ENCODE results near the gene CSGALNACT2.

CSGALNACT2 gene

GRCh38 chr10:43125881-43126731, 12.1 kb upstream of the CSGALNACT2 start:
- H3K9me3 Mint-ChIP-seq (ENCODE audit: low read depth): no peaks in the 10 kb centered on the region
- no peaks in the 10 kb centered on the region for H3K27me3 Mint-ChIP-seq
- H3K4me1 Mint-ChIP-seq (ENCODE audit: low read depth): peaks cover 13% of the 10 kb centered on the region
- no peaks in the 10 kb centered on the region for H3K36me3 Mint-ChIP-seq
- H3K4me3 Mint-ChIP-seq: no peak overlapping the region
- no peak overlapping the region for H3K27ac Mint-ChIP-seq

GRCh38 chr10:43126759-43127424, 11.4 kb upstream of the CSGALNACT2 start:
- Mint-ChIP-seq H3K4me3 (no peak overlapping the region), H3K27me3 (no peaks in the 10 kb centered on the region), H3K9me3 (ENCODE audit: low read depth) (no peaks in the 10 kb centered on the region), H3K27ac (no peak overlapping the region), H3K4me1 (ENCODE audit: low read depth) (peaks cover 5% of the 10 kb centered on the region), H3K36me3 (no peaks in the 10 kb centered on the region)

- H3K4me3 Mint-ChIP-seq: no peak overlapping the region
- H3K27me3 Mint-ChIP-seq: no peaks in the 10 kb centered on the region
- no peak overlapping the region for H3K27ac Mint-ChIP-seq
- no peaks in the 10 kb centered on the region for H3K36me3 Mint-ChIP-seq
- no peaks in the 10 kb centered on the region for H3K9me3 Mint-ChIP-seq (ENCODE audit: low read depth)
- H3K4me1 Mint-ChIP-seq (ENCODE audit: low read depth): peaks cover 4% of the 10 kb centered on the region
Measured at GRCh38 chr10:43127442-43127841, 10.8 kb upstream of the CSGALNACT2 start.

- Mint-ChIP-seq H3K36me3 (no peaks in the 10 kb centered on the region), H3K4me1 (ENCODE audit: low read depth) (peaks cover 4% of the 10 kb centered on the region), H3K27me3 (no peaks in the 10 kb centered on the region)
Measured at GRCh38 chr10:43128331-43128730, 9.9 kb upstream of the CSGALNACT2 start.

GRCh38 chr10:43128958-43129706, 9.1 kb upstream of the CSGALNACT2 start:
- peaks cover 4% of the 10 kb centered on the region for H3K4me1 Mint-ChIP-seq (ENCODE audit: low read depth)
- no peaks in the 10 kb centered on the region for H3K27me3 Mint-ChIP-seq
- no peaks in the 10 kb centered on the region for H3K36me3 Mint-ChIP-seq
- H3K4me3 Mint-ChIP-seq: no peak overlapping the region
- no peaks in the 10 kb centered on the region for H3K9me3 Mint-ChIP-seq (ENCODE audit: low read depth)
- no peak overlapping the region for H3K27ac Mint-ChIP-seq

More at GRCh38 chr10:43128331-43128730, 9.9 kb upstream of the CSGALNACT2 start:
- Mint-ChIP-seq H3K27ac (no peak overlapping the region), H3K4me3 (no peak overlapping the region), H3K9me3 (ENCODE audit: low read depth) (no peaks in the 10 kb centered on the region)

- Mint-ChIP-seq H3K9me3 (ENCODE audit: low read depth) (no peaks in the 10 kb centered on the region), H3K27me3 (no peaks in the 10 kb centered on the region), H3K4me3 (no peak overlapping the region), H3K36me3 (no peaks in the 10 kb centered on the region), H3K4me1 (ENCODE audit: low read depth) (peaks cover 4% of the 10 kb centered on the region), H3K27ac (no peak overlapping the region)
Measured at GRCh38 chr10:43130770-43131171, 7.5 kb upstream of the CSGALNACT2 start.

DNA sequence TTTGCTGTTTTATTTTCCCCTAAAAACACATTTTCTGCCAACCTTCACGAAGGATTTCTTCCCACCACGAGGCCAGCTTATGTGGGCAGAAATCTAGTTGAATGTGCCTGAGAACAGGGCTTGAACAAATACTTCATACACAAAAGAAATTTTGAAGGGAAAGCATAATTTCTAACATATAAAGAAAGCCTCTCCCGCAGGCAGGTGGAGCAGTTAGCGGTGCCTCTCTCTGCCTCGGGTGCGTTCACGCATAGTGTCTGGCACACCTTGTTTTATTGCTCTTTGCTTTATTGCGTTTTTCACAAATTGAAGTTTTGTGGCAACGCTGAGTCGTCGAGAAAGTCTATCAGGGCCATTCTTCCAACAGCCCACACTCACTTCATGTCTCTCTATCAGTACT, 7.0 kb upstream of the CSGALNACT2 start:
- Mint-ChIP-seq H3K9me3 (ENCODE audit: low read depth) (no peaks in the 10 kb centered on the region), H3K27me3 (no peaks in the 10 kb centered on the region), H3K4me1 (ENCODE audit: low read depth) (peaks cover 9% of the 10 kb centered on the region), H3K4me3 (no peak overlapping the region), H3K36me3 (no peaks in the 10 kb centered on the region), H3K27ac (no peak overlapping the region)

GRCh38 chr10:43131906-43132305, 6.3 kb upstream of the CSGALNACT2 start:
- no peak overlapping the region for H3K27ac Mint-ChIP-seq
- H3K36me3 Mint-ChIP-seq: no peaks in the 10 kb centered on the region
- H3K4me3 Mint-ChIP-seq: no peak overlapping the region
- H3K9me3 Mint-ChIP-seq (ENCODE audit: low read depth): no peaks in the 10 kb centered on the region
- H3K27me3 Mint-ChIP-seq: no peaks in the 10 kb centered on the region
- H3K4me1 Mint-ChIP-seq (ENCODE audit: low read depth): peaks cover 11% of the 10 kb centered on the region

GRCh38 chr10:43132867-43133787, 5.1 kb upstream of the CSGALNACT2 start:
- no peaks in the 10 kb centered on the region for H3K27me3 Mint-ChIP-seq
- no peak overlapping the region for H3K27ac Mint-ChIP-seq
- H3K36me3 Mint-ChIP-seq: no peaks in the 10 kb centered on the region
- H3K4me1 Mint-ChIP-seq (ENCODE audit: low read depth): peaks cover 15% of the 10 kb centered on the region
- no peak overlapping the region for H3K4me3 Mint-ChIP-seq
- no peaks in the 10 kb centered on the region for H3K9me3 Mint-ChIP-seq (ENCODE audit: low read depth)

DNA sequence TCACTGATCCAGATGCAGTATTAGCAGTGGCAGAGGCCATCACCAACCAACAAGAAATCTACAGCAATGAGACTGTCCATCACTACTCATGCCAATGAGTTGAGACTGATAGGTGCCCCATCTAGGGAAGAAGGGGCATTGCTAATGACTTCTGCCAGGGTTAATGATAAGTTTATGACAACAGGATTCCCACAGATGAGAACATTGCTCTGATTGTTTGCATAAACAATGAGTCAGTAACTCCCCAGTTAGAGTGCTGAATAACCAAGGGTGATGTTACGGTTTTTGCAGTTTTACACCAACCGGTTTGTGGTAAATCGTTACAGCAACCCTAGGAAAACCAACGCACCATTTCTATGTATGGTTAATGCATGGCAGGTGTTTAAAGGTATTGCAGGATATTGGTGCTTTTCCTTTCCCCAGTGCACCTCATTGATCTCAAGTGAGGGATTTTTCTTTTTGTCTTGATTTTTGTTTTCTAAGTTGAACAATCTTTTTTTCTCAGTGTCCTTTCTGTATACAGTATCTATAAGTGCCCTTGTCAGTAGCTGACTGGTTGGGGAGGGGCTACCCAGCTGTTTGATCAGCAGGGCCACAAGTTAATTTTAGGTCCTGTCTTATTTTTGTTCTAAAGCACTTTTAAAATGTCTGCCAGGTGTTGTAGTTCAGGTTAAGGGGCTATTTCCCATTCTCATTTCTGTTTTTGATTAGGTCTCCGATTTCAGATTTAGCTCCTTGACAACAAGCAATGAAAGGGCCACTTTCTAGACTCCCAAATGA, 3.9 kb upstream of the CSGALNACT2 start:
- H3K27ac Mint-ChIP-seq: no peak overlapping the region
- no peak overlapping the region for H3K4me3 Mint-ChIP-seq
- no peaks in the 10 kb centered on the region for H3K36me3 Mint-ChIP-seq
- H3K4me1 Mint-ChIP-seq (ENCODE audit: low read depth): peaks cover 21% of the 10 kb centered on the region
- H3K9me3 Mint-ChIP-seq (ENCODE audit: low read depth): no peaks in the 10 kb centered on the region
- no peaks in the 10 kb centered on the region for H3K27me3 Mint-ChIP-seq

DNA sequence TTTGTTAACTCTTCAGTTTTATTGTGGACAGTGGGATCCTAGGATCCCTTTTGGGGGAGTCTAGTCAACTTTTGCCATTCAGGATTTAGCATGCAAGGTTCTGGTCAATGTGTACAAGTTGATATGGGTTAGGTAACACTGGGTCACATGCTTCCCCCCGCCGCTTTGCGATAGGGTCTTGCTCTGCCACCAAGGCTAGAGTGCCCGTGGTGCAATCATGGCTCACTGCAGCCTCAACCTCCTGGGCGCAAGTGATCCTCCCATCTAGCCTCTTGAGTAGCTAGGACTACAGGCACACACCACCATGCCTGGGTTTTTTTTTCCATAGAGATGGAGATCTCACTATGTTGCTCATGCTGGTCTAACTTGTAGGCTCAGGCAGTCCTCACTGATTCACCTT, 3.2 kb upstream of the CSGALNACT2 start:
- Mint-ChIP-seq H3K9me3 (ENCODE audit: low read depth) (no peaks in the 10 kb centered on the region), H3K27me3 (no peaks in the 10 kb centered on the region), H3K4me3 (no peak overlapping the region), H3K36me3 (no peaks in the 10 kb centered on the region), H3K27ac (no peak overlapping the region), H3K4me1 (ENCODE audit: low read depth) (peaks cover 25% of the 10 kb centered on the region)

GRCh38 chr10:43135656-43136055, 2.6 kb upstream of the CSGALNACT2 start:
- H3K4me1 Mint-ChIP-seq (ENCODE audit: low read depth): peaks cover 30% of the 10 kb centered on the region
- peak overlapping the region; percentile 93 for H3K4me3 Mint-ChIP-seq
- no peaks in the 10 kb centered on the region for H3K27me3 Mint-ChIP-seq
- H3K36me3 Mint-ChIP-seq: no peaks in the 10 kb centered on the region
- no peak overlapping the region for H3K27ac Mint-ChIP-seq
- no peaks in the 10 kb centered on the region for H3K9me3 Mint-ChIP-seq (ENCODE audit: low read depth)

GRCh38 chr10:43136432-43136831, 1.8 kb upstream of the CSGALNACT2 start:
- peak overlapping the region; percentile 93 for H3K4me3 Mint-ChIP-seq
- H3K4me1 Mint-ChIP-seq (ENCODE audit: low read depth): peaks cover 35% of the 10 kb centered on the region
- no peaks in the 10 kb centered on the region for H3K27me3 Mint-ChIP-seq
- H3K9me3 Mint-ChIP-seq (ENCODE audit: low read depth): no peaks in the 10 kb centered on the region
- no peak overlapping the region for H3K27ac Mint-ChIP-seq
- no peaks in the 10 kb centered on the region for H3K36me3 Mint-ChIP-seq

Data from activated naive CD8-positive, alpha-beta T cell (primary cell).